Astrocyte (in vitro differentiated cells and primary cell): ENCODE measurements around the gene VWA1. TPM values are rescaled to one million over a fixed set of nuclear protein-coding genes. Genes with fewer than 3 reads are reported as not detected.

Source experiments
- DNase-seq: peaks from one replicate; pipeline ENCODE4 v3.0.0-alpha.2; 2010; ENCODE audit warnings: low read depth
- FAIRE-seq: peaks from 2 replicates; lab custom pipeline; 2011; peaks lifted over from hg19 to GRCh38; lab: Jason Lieb, UNC
- H2AFZ ChIP-seq: 2 replicates; pipeline ENCODE4 v1.6.0; 2012; ENCODE audit warnings: low read depth, low read length, inconsistent platforms
- H3K27ac ChIP-seq: 2 replicates; pipeline ENCODE4 v1.5.1; 2011; ENCODE audit warnings: low read depth, low read length, inconsistent platforms
- H3K27me3 ChIP-seq: 2 replicates; pipeline ENCODE4 v1.6.0; 2011; ENCODE audit warnings: low read length, inconsistent platforms; ENCODE audit not compliant: insufficient read depth
- H3K36me3 ChIP-seq: 2 replicates; pipeline ENCODE4 v1.5.1; 2011; ENCODE audit warnings: low read length, inconsistent platforms; ENCODE audit not compliant: insufficient read depth
- H3K4me1 ChIP-seq: 2 replicates; pipeline ENCODE4 v1.5.1; 2011; ENCODE audit warnings: low read length, inconsistent platforms; ENCODE audit not compliant: insufficient read depth
- H3K4me2 ChIP-seq: 2 replicates; pipeline ENCODE4 v1.6.0; 2012; ENCODE audit warnings: low read length, inconsistent platforms
- H3K4me3 ChIP-seq: 2 replicates; pipeline ENCODE4 v1.5.1; 2011; ENCODE audit warnings: low read depth, mild to moderate bottlenecking, low read length, inconsistent platforms; ENCODE audit not compliant: insufficient read depth
- H3K79me2 ChIP-seq: 2 replicates; pipeline ENCODE4 v1.6.0; 2012; ENCODE audit warnings: mild to moderate bottlenecking, low read length, inconsistent platforms; ENCODE audit not compliant: insufficient read depth
- H3K9ac ChIP-seq: 2 replicates; pipeline ENCODE4 v1.6.0; 2012; ENCODE audit warnings: mild to moderate bottlenecking, low read length, inconsistent platforms
- H3K9me3 ChIP-seq: 2 replicates; pipeline ENCODE4 v1.5.1; 2012; ENCODE audit warnings: low read depth, mild to moderate bottlenecking, low read length, inconsistent platforms; ENCODE audit not compliant: insufficient read depth
- H4K20me1 ChIP-seq: 2 replicates; pipeline ENCODE4 v1.6.0; 2012; ENCODE audit warnings: low read length, inconsistent platforms; ENCODE audit not compliant: insufficient read depth
- H3K27ac Mint-ChIP-seq: one replicate; pipeline ENCODE4 v1.8.0; 2021; ENCODE audit warnings: mild to moderate bottlenecking, mixed read lengths; ENCODE audit not compliant: unreplicated experiment
- H3K27me3 Mint-ChIP-seq: one replicate; pipeline ENCODE4 v1.8.0; 2021; ENCODE audit warnings: low read depth, mixed read lengths; ENCODE audit not compliant: unreplicated experiment
- H3K36me3 Mint-ChIP-seq: one replicate; pipeline ENCODE4 v1.8.0; 2021; ENCODE audit warnings: low read depth, mixed read lengths; ENCODE audit not compliant: unreplicated experiment
- H3K4me1 Mint-ChIP-seq: one replicate; pipeline ENCODE4 v1.8.0; 2021; ENCODE audit warnings: low read depth, mixed read lengths; ENCODE audit not compliant: unreplicated experiment
- H3K4me3 Mint-ChIP-seq: one replicate; pipeline ENCODE4 v1.8.0; 2021; ENCODE audit warnings: mild to moderate bottlenecking, moderate library complexity, mixed read lengths; ENCODE audit not compliant: unreplicated experiment
- H3K9me3 Mint-ChIP-seq: one replicate; pipeline ENCODE4 v1.8.0; 2021; ENCODE audit warnings: mild to moderate bottlenecking, mixed read lengths; ENCODE audit not compliant: unreplicated experiment
- CTCF ChIP-seq: IDR thresholded peaks from 2 replicates; pipeline ENCODE4 v1.5.1; 2011; ENCODE audit warnings: low read depth, mild to moderate bottlenecking, inconsistent platforms, low read length, moderate library complexity; ENCODE audit not compliant: insufficient read depth
- EZH2 ChIP-seq: IDR thresholded peaks from 2 replicates; pipeline ENCODE4 v1.6.1; 2012; ENCODE audit warnings: mild to moderate bottlenecking, low read length, inconsistent platforms; ENCODE audit not compliant: insufficient read depth
- total RNA-seq: library from RNA; stranded (reverse); gene quantifications from 2 replicates; pipeline ENCODE4 v1.2.1, GENCODE V29; 2021

Gene VWA1
- total RNA-seq, 1 donor from 2014 or later, result 60.4 TPM

- Mint-ChIP-seq H3K36me3 (no peaks in the 10 kb centered on the region), H3K4me3 (no peak overlapping the region), H3K27me3 (no peaks in the 10 kb centered on the region), H3K4me1 (peaks cover 16% of the 10 kb centered on the region), H3K27ac (peak overlapping the region; percentile 12), H3K9me3 (no peaks in the 10 kb centered on the region)
- Histone ChIP-seq H3K36me3 (no peaks in the 10 kb centered on the region), H3K27me3 (no peaks in the 10 kb centered on the region), H4K20me1 (no peaks in the 10 kb centered on the region), H3K4me2 (no peak overlapping the region), H3K9me3 (no peaks in the 10 kb centered on the region), H3K27ac (no peak overlapping the region), H2AFZ (no peak overlapping the region), H3K9ac (no peak overlapping the region), H3K4me1 (peaks cover 33% of the 10 kb centered on the region), H3K79me2 (no peaks in the 10 kb centered on the region), H3K4me3 (no peak overlapping the region)
- DNase-seq (no peak), FAIRE-seq (no peak)
- TF ChIP-seq EZH2 (no peak), CTCF (no peak)
Measured at GRCh38 chr1:1430992-1431844, 4.3 kb upstream of the VWA1 start.

- Mint-ChIP-seq H3K4me3 (no peak overlapping the region), H3K27ac (peak overlapping the region; percentile 12), H3K36me3 (no peaks in the 10 kb centered on the region), H3K9me3 (no peaks in the 10 kb centered on the region), H3K27me3 (no peaks in the 10 kb centered on the region), H3K4me1 (peaks cover 16% of the 10 kb centered on the region)
- Histone ChIP-seq H3K4me1 (peaks cover 35% of the 10 kb centered on the region), H3K9ac (no peak overlapping the region), H3K4me2 (no peak overlapping the region), H3K79me2 (no peaks in the 10 kb centered on the region), H2AFZ (no peak overlapping the region), H3K27ac (no peak overlapping the region), H3K9me3 (no peaks in the 10 kb centered on the region), H4K20me1 (peaks cover 4% of the 10 kb centered on the region), H3K27me3 (no peaks in the 10 kb centered on the region), H3K4me3 (no peak overlapping the region), H3K36me3 (no peaks in the 10 kb centered on the region)
- no peak for FAIRE-seq
- TF ChIP-seq CTCF (no peak), EZH2 (no peak)
- DNase-seq, result no peak
Measured at GRCh38 chr1:1431845-1432273, 3.6 kb upstream of the VWA1 start.
